AG04450 (cell line): ENCODE results near the gene PCDH19. TPM values are rescaled to one million over a fixed set of nuclear protein-coding genes. Genes with fewer than 3 reads are reported as not detected.

Experiments used
- CTCF ChIA-PET: fragments of 300-600, 350-600 bp; formaldehyde crosslinking; extraction: SDS; loops from one replicate; lab custom pipeline; 2022; ENCODE audit warnings: antibody characterized with exemption, inconsistent platforms; lab: Charles Lee
- POLR2A ChIA-PET: fragments of 350-600 bp; formaldehyde crosslinking; extraction: SDS; loops from one replicate; lab custom pipeline; 2021; ENCODE audit warnings: antibody characterized with exemption, inconsistent platforms; lab: Yijun Ruan, JAX
- DNase-seq: peaks from one replicate; pipeline ENCODE4 v3.0.0-alpha.2; 2011; ENCODE audit warnings: low read depth, low spot score
- H3K27ac ChIP-seq: one replicate; pipeline ENCODE4 v1.5.1; 2012; ENCODE audit warnings: low read depth, low read length, control low read depth
- H3K27me3 ChIP-seq: one replicate; pipeline ENCODE4 v1.6.0; 2012; ENCODE audit warnings: low read length; ENCODE audit not compliant: control insufficient read depth, insufficient read depth
- H3K4me3 ChIP-seq: 2 replicates; pipeline ENCODE4 v1.5.1; 2011; ENCODE audit warnings: mild to moderate bottlenecking, low read depth, low read length, control low read depth
- H3K9me3 ChIP-seq: 2 replicates; pipeline ENCODE4 v1.5.1; 2012; ENCODE audit warnings: low read length; ENCODE audit not compliant: control insufficient read depth, insufficient read depth
- CTCF ChIP-seq: IDR thresholded peaks from 2 replicates; pipeline ENCODE4 v1.5.1; 2011; ENCODE audit warnings: low read depth, low read length, control low read depth, inconsistent platforms
- polyA plus RNA-seq: library from polyadenylated mRNA; depleted of rRNA; stranded (reverse); fragments of >200 nt; gene quantifications from 2 replicates; pipeline ENCODE4 v1.2.3, GENCODE V29; 2011

Gene PCDH19
- polyA plus RNA-seq, 1 experiment, result 0.01 TPM

- TF ChIP-seq CTCF, result no peak
- POLR2A ChIA-PET, result no interaction called here
- Histone ChIP-seq H3K9me3 (no peaks in the 10 kb centered on the region), H3K27me3 (no peaks in the 10 kb centered on the region), H3K27ac (no peak overlapping the region), H3K4me3 (no peak overlapping the region)
- no peak for DNase-seq
- CTCF ChIA-PET, result no interaction called here
These were observed 56.7 kb downstream of the PCDH19 start for GRCh38 chrX:100353326-100353725.

GRCh38 chrX:100350704-100351489 lies 59.2 kb downstream of the PCDH19 start:
- ChIA-PET POLR2A (no interaction called here), CTCF (no interaction called here)
- no peak for TF ChIP-seq CTCF
- Histone ChIP-seq H3K4me3 (no peak overlapping the region), H3K27ac (no peak overlapping the region), H3K27me3 (no peaks in the 10 kb centered on the region), H3K9me3 (no peaks in the 10 kb centered on the region)
- DNase-seq, result no peak

GRCh38 chrX:100349391-100349790 lies 60.7 kb downstream of the PCDH19 start:
- Histone ChIP-seq H3K4me3 (no peak overlapping the region), H3K27ac (no peak overlapping the region), H3K27me3 (no peaks in the 10 kb centered on the region), H3K9me3 (no peaks in the 10 kb centered on the region)
- CTCF ChIA-PET, result no interaction called here
- no peak for TF ChIP-seq CTCF
- POLR2A ChIA-PET, result no interaction called here
- DNase-seq, result no peak

- TF ChIP-seq CTCF, result no peak
- POLR2A ChIA-PET, result no interaction called here
- Histone ChIP-seq H3K27ac (no peak overlapping the region), H3K27me3 (no peaks in the 10 kb centered on the region), H3K9me3 (no peaks in the 10 kb centered on the region), H3K4me3 (no peak overlapping the region)
- CTCF ChIA-PET, result no interaction called here
- DNase-seq, result no peak
These were observed 68.9 kb downstream of the PCDH19 start for GRCh38 chrX:100341142-100341510.

- TF ChIP-seq CTCF, result no peak
- POLR2A ChIA-PET, result no interaction called here
- H3K27ac ChIP-seq, result no peak overlapping the region
- DNase-seq, result no peak
- CTCF ChIA-PET, result no interaction called here
- no peak overlapping the region for H3K4me3 ChIP-seq
- H3K9me3 ChIP-seq, result no peaks in the 10 kb centered on the region
- no peaks in the 10 kb centered on the region for H3K27me3 ChIP-seq
These were observed 69.5 kb downstream of the PCDH19 start for GRCh38 chrX:100340491-100341141.
